Stomach (tissue), 9 donors: ENCODE measurements around the gene CCDC93. TPM values are rescaled to one million over a fixed set of nuclear protein-coding genes. Genes with fewer than 3 reads are reported as not detected.

Experiments
- DNase-seq, 2 donors: peaks; one replicate each; pipeline versions ENCODE4 v3.0.0 to v3.0.0-alpha.2; 2013 to 2019
- H3K27ac ChIP-seq, 5 donors: fragments of 200-600 bp in 4 of 5; sonication (generic) in 4 of 5; one replicate each; pipeline ENCODE4 v1.5.1; 2013 to 2019; ENCODE audit warnings: mild to moderate bottlenecking in 1 of 5, moderate library complexity in 1 of 5
- H3K27me3 ChIP-seq, 3 donors: fragments of 200-600 bp; sonication (generic); one replicate each; pipeline ENCODE4 v1.5.1; 2017 to 2019; ENCODE audit warnings: mixed run types in 1 of 3
- H3K36me3 ChIP-seq, 4 donors: fragments of 200-600 bp; sonication (generic); 1 replicate in 3 of 4; 2 replicates in 1 of 4; pipeline ENCODE4 v1.5.1; 2016 to 2019
- H3K4me1 ChIP-seq, 4 donors: fragments of 200-600 bp; sonication (generic); one replicate each; pipeline ENCODE4 v1.5.1; 2016 to 2019
- H3K4me3 ChIP-seq, 4 donors: fragments of 200-600 bp; sonication (generic) in 3 of 4; one replicate each; pipeline ENCODE4 v1.5.1; 2016 to 2019; ENCODE audit warnings: mild to moderate bottlenecking in 1 of 4
- H3K9me3 ChIP-seq, 4 donors: fragments of 200-600 bp; sonication (generic); one replicate each; pipeline ENCODE4 v1.5.1; 2016 to 2019
- EP300 ChIP-seq: sonication (generic); formaldehyde crosslinking; IDR thresholded peaks from one replicate; pipeline ENCODE4 v1.6.1; 2017; ENCODE audit warnings: antibody characterized with exemption
- POLR2A ChIP-seq, 4 donors: fragments of 450-650 bp; IDR thresholded peaks; one replicate each; pipeline ENCODE4 v1.6.1; 2016; ENCODE audit warnings: antibody characterized with exemption in 4 of 4, control low read depth in 2 of 4, mild to moderate bottlenecking in 1 of 4, moderate library complexity in 1 of 4
- POLR2AphosphoS5 ChIP-seq, 3 donors: sonication (generic); formaldehyde crosslinking; IDR thresholded peaks; one replicate each; pipeline ENCODE4 v1.6.1; 2016; ENCODE audit warnings: antibody characterized with exemption in 3 of 3
- WGBS, 5 donors: extraction: QIAGEN DNeasy Blood & Tissue Kit in 3 of 5; methylation state at CpG; one replicate each; pipeline versions ENCODE4 v1.1.5 to v1.1.7; 2013 to 2018; 5-methylcytosine and 5-hydroxymethylcytosine counted together
- intact Hi-C: fragments of 100-400 bp; cut with DNase I; formaldehyde crosslinking; loops from one replicate; pipeline ENCODE4 v1.15.1; 2023; ENCODE audit warnings: low total_unique reads
- polyA plus RNA-seq, 3 donors: library from polyadenylated mRNA; stranded (reverse); fragments of 200-250 nt; gene quantifications; one replicate each; pipeline ENCODE4 v1.2.3, GENCODE V29; 2013
- total RNA-seq, 5 donors: library from RNA; depleted of rRNA; stranded (reverse); fragments of >200 nt; gene quantifications; one replicate each; pipeline versions ENCODE4 v1.1.0 to v1.2.3, GENCODE V29; 2014 to 2016
- TF ChIP-seq, protein P1 (sequence below), 7 experiments: fragments of 450-650 bp in 4 of 7; fragments of 200-600 bp in 3 of 7; sonication (generic) in 3 of 7; IDR thresholded peaks; one replicate each; pipeline ENCODE4 v1.5.1; 2016 to 2019; ENCODE audit warnings: antibody characterized with exemption in 7 of 7, control low read depth in 2 of 7, mild to moderate bottlenecking in 1 of 7
- donor health status: healthy with polysubstance abuse.
- donor health status: Bipolar disorder and iron deficiency.
- donor health status: healthy.

Gene CCDC93
- total and polyA plus RNA-seq, 8 donors: 3.1 to 63.9 (median 24.3) TPM

DNA sequence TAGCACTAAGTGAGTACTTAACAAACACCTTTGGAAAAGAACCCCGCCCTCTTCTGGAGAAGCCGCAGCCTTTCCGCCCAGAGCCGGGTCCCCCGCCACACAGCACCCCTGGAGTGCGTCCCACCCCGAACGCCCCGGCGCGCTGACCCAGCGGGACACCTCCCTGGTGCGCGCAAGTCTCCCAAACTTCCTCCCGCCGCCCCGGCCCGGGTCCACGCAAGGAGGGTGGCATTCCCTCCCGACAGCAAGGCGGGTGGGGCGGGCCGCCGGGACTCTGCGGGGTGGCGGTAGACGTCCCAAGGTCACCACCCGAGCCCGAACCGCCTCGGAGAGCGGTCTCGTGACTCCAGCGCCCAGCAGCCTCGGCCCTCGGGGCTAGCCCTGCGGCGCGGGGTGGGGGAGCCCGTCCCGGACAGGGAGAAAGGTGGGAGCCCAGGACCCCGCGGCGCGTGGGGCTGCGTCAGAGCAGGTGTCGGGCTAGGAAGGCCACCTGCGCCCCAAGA is 598 bp downstream of the CCDC93 start:
- Histone ChIP-seq H3K4me1 (peaks cover 16 to 45% (median 31%) of the 10 kb centered on the region in 4 donors), H3K4me3 (peak overlapping the region; percentile 88 to 97 (median 93)), H3K27ac (peak overlapping the region; percentile 88 to 96 (median 92)), H3K36me3 (peaks cover 4 to 10% (median 5%) of the 10 kb centered on the region in 4 donors), H3K9me3 (no peaks in the 10 kb centered on the region), H3K27me3 (no peaks in the 10 kb centered on the region)
- TF ChIP-seq, protein P1, sequence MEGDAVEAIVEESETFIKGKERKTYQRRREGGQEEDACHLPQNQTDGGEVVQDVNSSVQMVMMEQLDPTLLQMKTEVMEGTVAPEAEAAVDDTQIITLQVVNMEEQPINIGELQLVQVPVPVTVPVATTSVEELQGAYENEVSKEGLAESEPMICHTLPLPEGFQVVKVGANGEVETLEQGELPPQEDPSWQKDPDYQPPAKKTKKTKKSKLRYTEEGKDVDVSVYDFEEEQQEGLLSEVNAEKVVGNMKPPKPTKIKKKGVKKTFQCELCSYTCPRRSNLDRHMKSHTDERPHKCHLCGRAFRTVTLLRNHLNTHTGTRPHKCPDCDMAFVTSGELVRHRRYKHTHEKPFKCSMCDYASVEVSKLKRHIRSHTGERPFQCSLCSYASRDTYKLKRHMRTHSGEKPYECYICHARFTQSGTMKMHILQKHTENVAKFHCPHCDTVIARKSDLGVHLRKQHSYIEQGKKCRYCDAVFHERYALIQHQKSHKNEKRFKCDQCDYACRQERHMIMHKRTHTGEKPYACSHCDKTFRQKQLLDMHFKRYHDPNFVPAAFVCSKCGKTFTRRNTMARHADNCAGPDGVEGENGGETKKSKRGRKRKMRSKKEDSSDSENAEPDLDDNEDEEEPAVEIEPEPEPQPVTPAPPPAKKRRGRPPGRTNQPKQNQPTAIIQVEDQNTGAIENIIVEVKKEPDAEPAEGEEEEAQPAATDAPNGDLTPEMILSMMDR (IDR thresholded peaks at IDR 0.05): peak in 1 of 7 experiments; percentile 16
- TF ChIP-seq POLR2A (IDR thresholded peaks at IDR 0.05) (no peak), POLR2AphosphoS5 (IDR thresholded peaks at IDR 0.05) (no peak), EP300 (no peak)
- 0 to 1% (median 1%) methylated on average over 16 to 48 of the region's 48 CpGs for WGBS, 5 donors
- peak; percentile 55 to 72 for DNase-seq
- intact Hi-C loops: loop anchor here (5.0 kb wide), 1 partner anchor 186 kb away; no protein-coding TSS in a partner anchor

- peaks cover 16 to 45% (median 31%) of the 10 kb centered on the region in 4 donors for H3K4me1 ChIP-seq
- TF ChIP-seq POLR2AphosphoS5 (IDR thresholded peaks at IDR 0.05) (no peak), POLR2A (IDR thresholded peaks at IDR 0.05) (no peak), EP300 (no peak)
- TF ChIP-seq, protein P1 (IDR thresholded peaks at IDR 0.05): no peak
- H3K9me3 ChIP-seq: no peaks in the 10 kb centered on the region
- H3K27ac ChIP-seq: peak overlapping the region in 4 of 5 donors; percentile 14 to 96 (median 88)
- H3K36me3 ChIP-seq: peaks cover 9 to 15% (median 10%) of the 10 kb centered on the region in 4 donors
- intact Hi-C loops: loop anchor here (5.0 kb wide), 1 partner anchor 185 kb away; no protein-coding TSS in a partner anchor
- DNase-seq: no peak
- WGBS, 5 donors: 19 to 36% (median 31%) methylated on average over 6 of the region's 6 CpGs
- no peaks in the 10 kb centered on the region for H3K27me3 ChIP-seq
- peak overlapping the region; percentile 88 to 97 (median 93) for H3K4me3 ChIP-seq
Measured at GRCh38 chr2:118012778-118013177, 1.1 kb downstream of the CCDC93 start.

- no peak for DNase-seq
- TF ChIP-seq EP300 (no peak), POLR2AphosphoS5 (IDR thresholded peaks at IDR 0.05) (no peak), POLR2A (IDR thresholded peaks at IDR 0.05) (no peak)
- TF ChIP-seq, protein P1 (IDR thresholded peaks at IDR 0.05): no peak
- Histone ChIP-seq H3K4me3 (no peak overlapping the region), H3K4me1 (peaks cover 16 to 44% (median 31%) of the 10 kb centered on the region in 4 donors), H3K36me3 (peaks cover 23 to 38% (median 33%) of the 10 kb centered on the region in 4 donors), H3K27me3 (no peaks in the 10 kb centered on the region), H3K9me3 (no peaks in the 10 kb centered on the region), H3K27ac (no peak overlapping the region)
- intact Hi-C loops: loop anchor here (5.0 kb wide), 1 partner anchor 183 kb away; no protein-coding TSS in a partner anchor
Measured at GRCh38 chr2:118010473-118010872, 3.4 kb downstream of the CCDC93 start.

DNA sequence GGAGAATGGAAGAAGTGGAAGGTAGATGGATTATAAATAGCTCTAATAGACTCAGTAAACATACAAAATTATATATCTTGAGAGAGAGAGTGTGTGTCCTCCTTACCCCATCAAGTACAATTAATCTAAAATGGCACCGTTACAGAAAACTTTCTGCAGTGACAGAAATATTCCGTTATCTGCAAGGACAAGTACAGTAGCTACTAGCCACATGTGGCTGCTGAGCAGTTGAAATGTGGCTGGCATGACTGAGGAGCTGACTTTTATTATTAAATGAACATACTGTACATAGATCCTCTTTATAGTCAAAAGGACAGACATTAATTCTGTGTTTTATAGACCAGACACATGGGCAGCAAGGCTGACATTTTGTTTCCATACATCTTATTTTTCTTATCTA is 7.0 kb downstream of the CCDC93 start:
- intact Hi-C loops: no loop called here
- H3K4me3 ChIP-seq: no peak overlapping the region
- WGBS, 5 donors: 81 to 91% (median 83%) methylated on average over 2 of the region's 2 CpGs
- no peaks in the 10 kb centered on the region for H3K27me3 ChIP-seq
- DNase-seq: no peak
- peaks cover under 1 to 27% (median 14%) of the 10 kb centered on the region in 4 donors for H3K4me1 ChIP-seq
- no peak for TF ChIP-seq EP300
- no peak for TF ChIP-seq POLR2A (IDR thresholded peaks at IDR 0.05)
- TF ChIP-seq, protein P1 (IDR thresholded peaks at IDR 0.05): no peak
- TF ChIP-seq POLR2AphosphoS5 (IDR thresholded peaks at IDR 0.05): no peak
- no peak overlapping the region for H3K27ac ChIP-seq
- no peaks in the 10 kb centered on the region for H3K9me3 ChIP-seq
- peaks cover 35 to 66% (median 64%) of the 10 kb centered on the region in 4 donors for H3K36me3 ChIP-seq
